GM18861 (cell line): ENCODE results near the gene UBASH3A.

Experiments used
- ATAC-seq: cut with Tn5 transposase; IDR thresholded peaks from one replicate; pipeline ENCODE4 v1.9.1; 2021; ENCODE audit not compliant: unreplicated experiment

Gene UBASH3A

DNA sequence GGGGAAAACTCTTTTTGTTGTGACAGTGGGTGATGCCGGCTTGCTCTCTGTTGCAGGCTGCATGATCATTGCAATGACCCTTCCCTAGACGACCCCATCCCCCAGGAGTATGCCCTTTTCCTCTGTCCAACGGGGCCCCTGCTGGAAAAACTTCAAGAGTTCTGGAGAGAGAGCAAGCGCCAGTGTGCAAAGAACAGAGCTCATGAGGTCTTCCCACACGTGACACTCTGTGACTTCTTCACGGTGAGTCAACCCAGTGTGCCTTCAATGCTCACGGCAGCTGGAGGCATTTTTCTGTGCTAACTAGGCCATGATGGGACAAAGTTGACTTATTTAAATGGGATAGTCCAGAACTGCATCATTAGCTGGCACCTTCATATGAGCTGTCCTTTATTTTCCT, 5.7 kb downstream of the UBASH3A start:
- no peak for ATAC-seq

DNA sequence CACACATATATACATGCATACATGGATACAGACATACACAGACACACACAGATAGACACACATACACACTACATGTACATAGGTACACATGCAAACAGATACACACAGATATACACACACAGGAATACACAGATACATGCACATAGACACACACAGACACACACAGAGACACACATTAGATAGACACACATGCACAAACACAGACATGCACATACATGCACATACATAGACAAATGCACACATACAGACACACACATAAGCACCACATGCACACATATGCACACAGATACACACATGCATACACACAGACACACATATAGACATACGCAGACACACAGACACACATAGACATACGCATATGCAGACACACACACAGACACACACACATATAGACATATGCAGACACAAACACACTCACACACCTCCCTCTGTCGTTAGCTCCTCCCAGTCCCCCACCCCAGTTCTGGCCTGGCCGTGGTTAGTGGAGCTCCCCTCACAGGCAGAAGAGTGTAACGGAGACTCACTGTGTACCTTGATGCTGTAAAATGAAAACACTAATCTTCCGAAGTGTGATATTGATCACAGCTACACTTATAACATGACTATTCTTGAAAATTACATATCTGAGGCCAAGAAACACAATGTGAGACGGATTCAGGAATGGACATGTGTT, 7.6 kb downstream of the UBASH3A start:
- ATAC-seq: no peak

DNA sequence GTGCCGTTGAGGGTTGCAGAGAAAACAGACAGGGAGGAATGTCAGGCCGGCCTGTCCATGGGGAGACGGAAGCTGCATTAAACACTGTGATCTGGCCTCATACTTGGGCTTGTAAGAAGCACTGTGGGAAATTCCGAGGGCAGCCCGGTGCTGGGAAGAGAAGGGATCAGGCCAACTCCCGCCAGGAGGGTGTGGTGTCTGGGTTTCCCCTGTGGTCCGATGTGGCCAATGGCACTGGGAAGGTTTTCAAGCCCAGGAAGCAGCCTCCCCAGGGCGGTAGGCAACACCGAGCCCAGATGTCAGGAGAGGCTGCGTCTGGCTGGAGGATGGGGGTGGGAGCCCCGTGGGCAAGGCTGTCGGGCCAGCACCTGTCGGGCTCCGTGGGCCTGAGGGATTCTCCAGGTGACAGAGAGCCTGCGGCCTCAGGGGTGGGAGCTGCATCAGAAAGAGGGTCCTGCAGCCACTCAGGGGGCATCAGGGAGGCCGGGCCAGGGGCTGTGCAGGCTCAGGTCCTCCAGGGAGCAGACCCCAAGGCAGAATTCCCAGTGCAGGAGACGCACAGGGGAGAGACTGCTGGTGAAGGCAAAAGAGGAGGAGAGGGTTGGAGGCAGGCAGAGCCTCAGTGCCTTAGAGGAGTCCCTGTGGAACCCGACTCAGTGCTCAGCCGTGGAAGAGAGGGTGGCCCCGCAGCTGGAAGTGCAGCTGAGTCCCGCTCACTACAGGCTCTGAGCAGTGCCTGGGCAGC, 8.4 kb downstream of the UBASH3A start:
- no peak for ATAC-seq

DNA sequence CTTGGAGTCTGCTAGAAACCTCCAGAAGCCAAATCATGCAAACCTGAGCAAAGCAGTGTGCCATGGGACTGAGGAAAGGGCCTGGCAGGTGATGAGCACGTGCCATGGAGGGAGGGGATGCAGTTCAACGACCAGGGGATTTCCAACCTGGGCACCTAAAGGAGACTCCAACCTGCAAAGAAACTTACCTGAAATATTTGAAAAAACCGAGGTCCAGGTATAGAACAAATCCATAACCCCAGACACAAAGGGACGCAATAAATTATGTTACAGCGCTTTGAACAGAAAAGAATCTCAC, 8.9 kb downstream of the UBASH3A start:
- no peak for ATAC-seq

DNA sequence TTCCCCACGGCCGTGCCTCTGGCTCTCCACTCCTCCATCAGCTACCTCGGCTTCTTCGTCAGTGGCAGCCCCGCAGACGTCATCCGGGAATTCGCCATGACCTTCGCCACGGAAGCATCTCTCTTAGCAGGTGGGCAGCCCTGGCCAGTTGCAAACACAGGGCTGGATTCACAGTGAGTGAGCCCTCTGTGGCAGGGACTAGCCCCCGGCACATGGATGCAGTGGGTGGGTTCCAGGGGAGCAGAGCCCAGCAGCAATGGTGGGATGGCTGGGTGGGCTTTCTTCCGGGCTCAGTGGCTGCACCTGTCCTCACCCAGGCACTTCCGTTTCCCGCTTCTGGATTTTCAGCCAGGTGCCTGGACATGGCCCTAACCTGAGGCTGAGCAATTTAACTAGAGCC, 9.4 kb downstream of the UBASH3A start:
- ATAC-seq: no peak

DNA sequence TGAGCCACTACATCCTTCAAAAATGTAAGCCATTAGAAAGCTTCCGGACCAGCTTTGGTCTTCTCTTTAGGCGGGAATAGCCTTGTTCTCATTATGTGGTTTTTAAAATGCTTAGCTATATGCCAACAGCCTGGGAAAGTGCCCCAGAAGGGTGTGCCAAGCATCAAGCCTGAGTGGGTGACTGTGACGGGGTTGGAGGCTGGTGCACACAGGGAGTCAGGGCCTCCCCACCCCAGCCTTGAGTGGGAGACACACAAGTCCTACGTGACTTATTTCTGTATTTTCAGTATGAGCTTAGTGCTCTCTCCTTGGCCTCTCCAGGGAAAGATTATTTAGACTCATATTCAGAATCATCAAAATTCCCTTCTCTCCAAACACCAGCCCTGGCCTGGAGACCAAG, 9.8 kb downstream of the UBASH3A start:
- ATAC-seq: no peak

DNA sequence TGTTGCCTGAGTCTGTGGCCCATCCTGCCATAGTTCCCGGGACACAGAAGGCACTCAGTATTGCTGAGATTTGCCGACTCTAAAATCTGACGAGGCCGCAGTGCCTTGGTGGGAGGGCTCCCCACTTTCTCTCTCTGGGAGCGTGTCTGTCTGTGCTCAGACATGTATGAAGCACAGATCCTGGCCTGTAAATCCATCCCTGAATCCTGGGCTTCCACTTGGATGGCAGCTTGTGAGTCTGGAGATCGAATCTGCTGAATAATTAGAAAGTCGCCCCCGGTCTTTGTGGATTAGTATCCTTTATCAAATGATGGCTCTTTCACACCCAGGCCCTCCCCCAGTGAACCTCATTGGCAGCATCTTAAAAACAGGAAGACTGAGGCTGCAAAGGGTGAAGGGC, 10.4 kb downstream of the UBASH3A start:
- ATAC-seq: no peak

DNA sequence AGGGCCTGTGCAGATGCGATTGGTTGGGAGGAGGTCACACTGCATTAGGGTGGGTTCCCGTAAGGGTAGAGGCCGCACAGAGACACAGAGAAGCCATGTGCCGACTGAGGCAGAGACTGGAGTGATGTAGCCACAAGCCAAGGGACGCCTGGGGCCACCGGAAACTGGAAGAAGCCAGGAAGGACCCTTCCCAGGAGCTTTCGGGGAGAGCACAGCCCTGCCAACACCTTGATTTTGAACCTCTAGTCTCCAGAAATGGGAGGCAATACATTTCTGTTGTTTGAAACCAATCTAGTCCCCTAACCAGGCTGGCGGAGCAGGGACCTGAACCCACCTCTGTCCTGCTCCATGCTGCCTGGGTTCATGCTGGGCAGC, 10.8 kb downstream of the UBASH3A start:
- ATAC-seq: no peak

DNA sequence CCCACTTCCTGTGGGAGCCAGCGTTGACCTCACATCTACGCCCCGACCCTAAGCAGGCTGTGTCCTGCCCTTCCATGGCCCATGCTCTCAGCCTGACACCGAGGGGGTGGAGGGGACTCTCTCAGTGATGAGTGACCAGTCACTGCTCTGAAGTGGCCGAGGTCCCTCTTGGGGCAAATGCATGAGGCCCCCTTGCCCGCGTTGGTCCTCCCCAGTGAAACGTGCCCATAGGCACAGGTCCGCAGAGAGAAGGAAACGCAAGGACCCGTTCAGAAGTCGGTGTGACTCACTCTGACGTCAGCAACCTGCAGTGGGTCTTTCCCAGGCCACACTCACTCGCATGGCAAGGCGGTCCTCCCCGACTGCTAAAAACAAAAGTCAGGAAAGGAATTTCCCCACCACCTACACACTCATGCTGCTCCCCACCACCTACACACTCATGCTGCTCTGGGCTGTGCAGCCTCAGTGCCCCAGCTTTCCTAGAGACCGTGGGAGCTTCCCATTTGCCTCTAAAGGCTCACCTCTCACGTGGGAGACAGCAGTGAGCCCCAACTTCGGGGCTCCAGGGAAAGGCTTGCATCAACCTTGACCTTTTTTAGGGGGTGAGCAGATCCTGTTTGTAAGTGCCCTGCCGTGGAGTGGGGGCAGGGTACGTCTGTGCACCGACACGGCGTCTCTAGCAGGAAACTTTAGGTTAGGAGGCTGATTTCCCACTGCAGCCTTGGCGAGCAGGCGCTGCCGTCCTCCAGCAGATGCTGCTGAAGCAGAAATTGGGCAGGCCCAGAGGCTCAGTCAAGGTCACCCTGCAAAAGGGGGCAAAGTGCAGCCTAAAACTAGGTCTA, 11.4 kb downstream of the UBASH3A start:
- peak; percentile 57 for ATAC-seq

DNA sequence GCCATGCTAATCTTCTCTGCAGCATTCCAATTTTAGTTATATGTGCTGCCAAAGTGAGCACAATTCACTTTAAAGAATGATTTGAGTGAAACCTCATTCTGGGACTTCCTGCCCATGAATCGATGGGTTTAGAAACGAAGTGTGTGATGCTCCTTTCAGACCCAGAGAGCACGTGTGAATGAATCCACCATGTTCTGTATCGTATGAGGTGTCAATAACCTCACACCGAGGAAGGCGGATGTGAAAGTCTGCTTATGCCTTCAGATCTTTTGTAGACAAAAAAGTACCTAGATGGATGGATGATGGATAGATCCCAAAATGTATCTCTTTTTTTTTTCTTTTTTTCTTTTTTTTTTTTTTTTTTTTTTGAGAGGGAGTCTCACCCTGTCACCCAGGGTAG, 13.8 kb downstream of the UBASH3A start:
- ATAC-seq: no peak

DNA sequence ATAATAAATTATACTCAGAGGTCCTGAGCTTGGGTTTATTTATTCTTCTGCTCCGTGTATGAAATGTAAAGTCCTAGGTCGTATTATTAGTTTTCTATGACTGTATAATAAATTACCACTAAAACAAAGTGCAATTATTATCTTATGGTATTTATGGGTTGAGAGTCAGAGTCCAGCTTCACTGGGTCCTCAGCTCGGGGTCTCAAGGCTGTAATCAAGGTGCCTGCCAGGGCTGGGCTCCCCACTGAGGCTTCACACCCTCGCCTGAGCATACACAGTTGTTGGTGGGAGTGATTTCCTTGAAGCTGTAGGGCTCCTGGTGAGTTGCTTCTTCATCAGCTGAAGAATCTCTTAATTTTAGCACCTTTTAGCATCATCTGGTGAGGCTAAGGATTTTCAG, 15.2 kb downstream of the UBASH3A start:
- ATAC-seq: no peak

DNA sequence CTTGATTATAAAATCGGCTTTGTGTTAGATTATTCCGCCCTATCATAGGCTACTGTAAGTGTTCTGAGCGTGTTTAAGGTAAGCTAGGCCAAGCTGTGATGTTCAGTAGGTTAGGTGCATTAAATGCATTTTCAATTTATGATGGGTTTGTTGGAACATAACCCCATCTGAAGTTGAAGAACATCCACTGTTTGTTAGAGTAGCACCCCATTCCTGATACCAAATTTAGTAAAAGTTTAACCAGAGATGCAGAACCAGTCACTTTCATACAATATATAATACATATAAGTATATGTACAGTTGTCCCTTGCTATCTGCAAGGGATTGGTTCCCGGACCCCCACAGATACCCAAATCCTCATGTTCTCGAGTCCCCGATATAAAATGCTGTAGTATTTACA, 16.1 kb downstream of the UBASH3A start:
- no peak for ATAC-seq

DNA sequence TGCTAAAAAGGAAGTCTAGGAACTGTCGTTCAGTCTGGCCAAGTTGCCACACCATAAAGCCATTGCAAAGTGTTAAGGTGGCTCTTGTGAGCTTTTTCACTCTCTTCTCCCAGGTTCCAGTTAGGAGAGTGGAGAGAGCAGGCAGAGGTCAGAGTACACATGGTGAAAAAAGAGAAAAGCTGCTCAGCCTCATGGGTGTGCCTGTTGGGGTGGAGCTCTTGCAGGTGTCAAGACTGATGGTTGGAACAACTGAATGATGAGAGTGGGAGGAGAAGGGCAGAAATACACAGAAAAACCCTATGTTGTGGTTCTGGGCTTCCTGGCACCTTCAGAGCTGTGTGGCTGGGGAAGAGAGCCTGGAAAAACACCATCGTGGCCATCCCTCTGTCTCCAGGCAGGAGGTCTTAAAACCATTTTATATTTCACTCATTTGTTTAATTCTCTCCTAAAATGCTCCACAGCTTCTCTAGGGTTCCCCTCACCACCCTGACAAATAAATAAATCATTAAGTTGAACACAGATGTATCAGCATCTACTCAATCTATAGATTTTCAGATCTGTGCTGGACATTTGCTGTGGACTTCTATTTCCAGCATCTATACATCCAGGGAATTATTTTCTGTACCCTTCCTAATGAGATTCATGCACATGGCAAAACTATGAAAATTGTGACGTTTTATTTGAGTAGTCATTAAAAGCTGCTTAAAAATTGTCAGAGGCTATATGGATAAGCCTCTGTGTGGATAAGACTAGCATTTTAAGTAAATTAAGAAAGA, 17.5 kb downstream of the UBASH3A start:
- no peak for ATAC-seq

DNA sequence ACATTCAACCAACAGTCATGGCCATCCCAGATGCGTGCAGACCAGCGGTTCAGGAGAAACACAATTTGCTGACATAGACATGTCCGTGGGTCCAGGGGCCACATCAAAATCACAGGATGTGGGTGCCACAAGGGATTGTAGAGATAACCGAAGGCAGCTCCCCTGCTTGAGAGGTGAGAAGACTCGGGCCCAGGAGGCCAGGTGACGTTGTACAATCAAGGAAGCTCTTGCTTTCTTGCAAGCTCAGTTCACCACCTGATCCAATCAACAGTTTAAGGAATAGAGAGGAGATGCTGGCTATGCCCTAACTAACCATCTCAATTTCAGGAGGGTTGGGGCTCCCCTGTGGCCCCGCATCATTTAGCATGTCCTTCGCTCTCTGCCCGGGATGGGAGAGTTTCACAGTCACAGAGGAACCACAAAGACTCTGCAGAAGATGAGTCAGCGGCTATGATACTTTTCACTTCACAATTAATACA, 19.5 kb downstream of the UBASH3A start:
- no peak for ATAC-seq

DNA sequence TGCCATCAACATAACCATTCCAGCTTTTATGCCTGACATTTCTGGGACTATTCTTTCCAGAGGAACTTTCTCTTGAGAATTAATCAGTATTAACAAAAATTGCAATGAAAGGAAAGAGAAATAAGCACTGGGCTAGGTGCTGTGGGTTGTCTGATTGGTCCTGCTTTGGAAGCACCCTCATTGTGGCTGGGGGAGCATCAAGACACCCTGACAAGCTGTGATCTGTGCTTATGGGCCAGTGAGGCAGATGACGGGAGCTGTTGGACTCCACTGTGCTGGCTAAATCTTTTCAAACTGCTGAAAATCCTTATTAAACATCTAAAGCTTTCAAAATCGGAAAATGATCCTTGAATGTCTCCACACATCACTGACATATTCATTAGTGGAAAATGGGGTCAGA, 20.0 kb downstream of the UBASH3A start:
- no peak for ATAC-seq

DNA sequence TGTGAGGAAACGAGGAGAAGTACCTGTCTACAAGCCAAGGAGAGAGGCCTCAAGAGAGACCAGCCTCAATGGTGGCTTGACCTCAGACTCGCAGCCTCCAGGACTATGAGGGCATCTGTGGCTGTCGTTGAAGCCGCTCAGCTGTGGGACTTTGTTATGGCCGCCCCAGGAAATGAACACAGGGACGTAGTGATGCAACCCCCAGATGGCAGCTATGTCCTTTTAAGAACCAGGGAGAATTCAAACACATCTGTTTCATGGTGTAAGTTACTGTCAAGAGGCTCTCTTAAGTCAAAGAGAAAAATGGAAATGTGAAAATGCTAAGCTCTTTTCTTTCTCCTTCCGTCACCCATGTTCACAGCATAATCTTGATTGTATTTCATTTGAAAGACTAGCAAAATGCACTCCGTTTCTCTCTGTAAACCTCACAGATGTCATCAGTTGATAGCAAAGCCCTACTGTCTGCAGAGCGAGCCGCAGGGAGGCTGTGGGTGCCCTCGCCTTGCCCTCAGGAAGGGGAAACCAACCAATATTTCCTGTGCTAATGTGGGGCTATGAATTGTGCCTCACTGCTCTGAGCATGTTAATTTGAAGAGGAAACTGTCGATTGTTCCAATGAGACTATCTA, 21.3 kb downstream of the UBASH3A start:
- no peak for ATAC-seq

DNA sequence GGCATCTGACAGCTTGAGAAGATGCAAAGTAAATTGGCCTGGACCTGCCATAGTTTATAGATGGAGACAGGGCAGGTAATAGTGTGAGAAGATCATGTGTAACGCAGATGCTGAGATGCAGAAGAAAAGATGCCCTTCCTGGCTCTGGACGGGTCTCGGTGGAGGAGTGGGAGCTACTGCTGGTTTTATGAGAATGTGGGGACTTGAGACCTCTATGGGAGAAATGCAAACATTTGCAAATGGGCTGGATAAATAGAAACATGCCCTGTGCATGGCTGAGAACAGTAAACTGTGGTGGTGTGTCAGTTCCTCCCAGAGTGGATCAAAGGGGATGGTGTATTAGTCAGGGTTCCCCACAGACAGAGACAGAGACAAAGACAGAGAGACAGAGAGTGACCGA, 21.9 kb downstream of the UBASH3A start:
- no peak for ATAC-seq

DNA sequence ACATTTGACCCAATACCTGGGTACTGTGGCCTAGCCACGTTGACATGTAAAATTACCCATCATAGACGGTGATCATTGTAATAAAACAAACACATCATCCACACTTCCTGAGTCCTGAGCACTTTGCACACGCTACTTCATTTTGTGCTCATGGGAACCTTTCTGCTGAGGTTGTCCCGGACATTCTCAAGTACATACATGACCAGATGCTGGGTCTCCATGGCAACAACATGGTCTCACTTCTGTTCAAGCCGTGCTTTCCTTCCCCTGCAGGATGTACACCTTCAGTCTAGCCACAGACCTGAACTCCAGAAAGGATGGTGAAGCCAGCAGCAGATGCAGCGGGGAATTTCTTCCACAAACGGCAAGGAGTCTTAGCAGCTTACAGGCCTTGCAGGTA, 22.7 kb downstream of the UBASH3A start:
- ATAC-seq: no peak

DNA sequence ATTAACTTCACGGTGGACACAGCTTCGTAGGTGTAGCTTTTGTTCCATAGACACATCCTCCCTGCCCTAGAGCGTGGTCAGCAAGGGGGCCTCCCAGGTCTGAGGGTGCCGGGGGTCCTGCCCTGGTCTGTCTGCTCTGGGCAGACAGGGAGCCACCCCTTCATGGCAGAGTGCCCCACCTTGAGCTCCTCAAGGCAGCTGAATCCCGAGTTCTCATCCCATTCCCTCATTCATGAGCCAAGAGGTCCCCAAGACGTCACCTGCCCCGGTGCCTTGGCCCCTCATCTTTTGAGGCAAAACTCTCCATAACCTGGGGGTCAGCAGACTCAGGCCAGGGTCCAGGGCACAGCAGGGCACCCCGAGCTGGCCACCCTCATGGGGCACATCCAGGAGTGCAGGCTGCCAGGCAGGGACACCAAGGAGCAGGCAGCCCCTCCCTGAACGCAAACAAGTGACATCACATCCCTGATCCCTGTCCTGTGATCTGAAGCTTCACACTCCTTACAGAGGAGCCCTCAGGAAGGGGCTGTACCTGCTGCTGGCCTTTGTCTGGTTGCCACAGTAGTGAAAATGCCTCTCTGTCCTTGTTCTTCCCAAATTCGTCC, 23.3 kb downstream of the UBASH3A start:
- ATAC-seq: no peak

DNA sequence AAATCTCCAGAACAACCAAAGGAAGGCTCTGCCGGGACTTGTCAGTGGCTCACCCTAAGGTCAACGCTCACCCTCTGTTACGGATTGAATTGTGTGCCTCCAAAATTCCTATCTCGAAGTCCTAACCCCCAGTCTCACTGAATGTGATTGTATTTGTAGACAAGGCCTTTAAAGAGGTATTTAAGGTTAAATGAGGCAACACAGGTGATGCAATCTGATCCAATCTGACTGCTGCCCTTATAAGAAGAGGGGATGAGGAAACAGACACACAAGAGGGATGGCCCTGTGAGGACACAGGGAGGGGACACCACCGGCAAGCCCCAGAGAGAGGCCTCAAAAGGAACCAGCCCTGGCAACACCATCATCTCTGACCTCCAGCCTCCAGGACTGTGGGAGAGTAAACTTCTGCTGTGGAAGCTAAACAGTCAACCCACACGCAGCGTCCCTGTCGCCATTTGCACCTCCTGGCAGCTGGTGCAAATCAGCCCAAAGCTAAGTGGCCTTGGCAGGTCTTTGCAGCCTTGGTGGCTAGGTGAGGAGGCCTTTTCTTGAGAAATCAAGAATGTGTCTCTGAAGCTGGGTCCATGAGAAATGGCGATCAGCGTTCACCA, 24.2 kb downstream of the UBASH3A start:
- no peak for ATAC-seq
